Activated B cell treated with CpG ODN at 0.5 μM for 24 hours (primary cell): Measurements from ENCODE around the gene NR2F6. TPM values are rescaled to one million over a fixed set of nuclear protein-coding genes. Genes with fewer than 3 reads are reported as not detected.

Source experiments
- ATAC-seq: fragments of 200-7000 bp; cut with Tn5 transposase; one replicate; pipeline ENCODE4 v1.10.0; 2021; ENCODE audit warnings: low read depth, mild to moderate bottlenecking, moderate library complexity
- CTCF ChIA-PET: fragments of 350-600 bp; sonication (Branson Sonifier 250); formaldehyde crosslinking; loops from one replicate; lab custom pipeline; 2021; ENCODE audit warnings: antibody characterized with exemption; lab: Charles Lee
- POLR2A ChIA-PET: fragments of 350-600 bp; sonication (Branson Sonifier 250); formaldehyde crosslinking; loops from one replicate; lab custom pipeline; 2021; ENCODE audit warnings: antibody characterized with exemption; lab: Charles Lee
- DNase-seq: peaks from one replicate; pipeline ENCODE4 v3.0.0; 2022
- H3K27ac Mint-ChIP-seq: one replicate; pipeline ENCODE4 v1.8.0; 2020; ENCODE audit warnings: mixed read lengths
- H3K27me3 Mint-ChIP-seq: one replicate; pipeline ENCODE4 v1.8.0; 2021; ENCODE audit warnings: mixed read lengths
- H3K36me3 Mint-ChIP-seq: one replicate; pipeline ENCODE4 v1.8.0; 2021; ENCODE audit warnings: low read depth, mixed read lengths
- H3K4me1 Mint-ChIP-seq: one replicate; pipeline ENCODE4 v1.8.0; 2021; ENCODE audit warnings: mixed read lengths
- H3K4me3 Mint-ChIP-seq: one replicate; pipeline ENCODE4 v1.8.0; 2020; ENCODE audit warnings: mild to moderate bottlenecking, mixed read lengths
- H3K9me3 Mint-ChIP-seq: one replicate; pipeline ENCODE4 v1.8.0; 2020; ENCODE audit warnings: mixed read lengths
- intact Hi-C: fragments of 100-400 bp; cut with micrococcal nuclease; formaldehyde crosslinking; loops from one replicate; pipeline ENCODE4 v1.15.1; 2024
- total RNA-seq: library from RNA; stranded (reverse); gene quantifications from 2 replicates; pipeline ENCODE4 v1.2.3, GENCODE V29; 2022
- TF ChIP-seq, protein P1 (sequence below): fragments of 200-600 bp; IDR thresholded peaks from one replicate; pipeline ENCODE4 v1.8.0; 2022; ENCODE audit warnings: antibody characterized with exemption, mild to moderate bottlenecking

Gene NR2F6
- total RNA-seq, 1 donor from 2014 or later: 4.3 TPM

DNA sequence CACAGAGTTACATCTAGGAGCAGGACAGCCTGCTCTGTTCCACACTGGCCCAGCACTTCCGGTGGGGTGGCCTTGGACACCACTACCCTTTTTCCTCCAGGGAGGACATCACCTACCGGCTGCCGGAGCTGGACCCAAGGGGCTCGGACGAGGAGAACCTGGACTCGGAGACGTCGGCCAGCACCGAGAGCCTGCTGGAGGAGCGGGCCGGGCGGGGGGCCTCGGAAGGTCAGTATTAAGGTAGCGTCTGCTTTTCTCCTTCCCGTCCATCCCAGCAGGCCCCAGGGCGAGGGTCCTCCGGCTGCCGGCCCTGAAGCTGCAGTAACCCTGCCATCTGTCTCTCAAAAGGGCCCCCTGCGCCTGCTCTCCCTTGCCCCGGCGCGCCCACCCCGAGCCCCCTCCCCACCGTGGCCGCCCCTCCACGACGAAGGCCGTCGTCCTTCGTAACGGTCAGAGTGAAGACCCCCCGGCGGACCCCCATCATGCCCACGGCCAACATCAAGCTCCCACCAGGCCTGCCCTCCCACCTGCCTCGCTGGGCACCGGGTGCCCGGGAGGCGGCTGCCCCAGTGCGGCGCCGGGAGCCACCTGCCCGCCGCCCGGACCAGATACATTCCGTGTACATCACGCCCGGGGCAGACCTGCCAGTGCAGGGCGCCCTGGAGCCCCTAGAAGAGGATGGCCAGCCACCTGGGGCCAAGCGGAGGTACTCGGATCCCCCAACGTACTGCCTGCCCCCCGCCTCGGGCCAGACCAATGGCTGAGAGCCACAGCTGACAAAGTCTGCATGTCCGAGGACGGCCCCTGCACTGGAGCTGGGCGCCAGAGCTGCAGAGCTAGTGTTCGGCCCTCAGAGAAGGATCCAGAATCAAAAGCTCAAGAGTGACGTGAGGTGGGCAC is 33.9 kb downstream of the NR2F6 start:
- H3K27me3 Mint-ChIP-seq: no peaks in the 10 kb centered on the region
- H3K4me1 Mint-ChIP-seq: peaks cover 32% of the 10 kb centered on the region
- ChIA-PET CTCF (no interaction called here), POLR2A (interaction anchor here (0.6 to 1.0 kb wide), 2 partner anchors 14 to 29 kb away, joined by 3 to 7 read pairs; partner anchors contain the start of gene OCEL1)
- H3K9me3 Mint-ChIP-seq: no peaks in the 10 kb centered on the region
- intact Hi-C loops: loop anchor here (10.0 kb wide), 1 partner anchor 317 kb away; no protein-coding TSS in a partner anchor
- TF ChIP-seq, protein P1, sequence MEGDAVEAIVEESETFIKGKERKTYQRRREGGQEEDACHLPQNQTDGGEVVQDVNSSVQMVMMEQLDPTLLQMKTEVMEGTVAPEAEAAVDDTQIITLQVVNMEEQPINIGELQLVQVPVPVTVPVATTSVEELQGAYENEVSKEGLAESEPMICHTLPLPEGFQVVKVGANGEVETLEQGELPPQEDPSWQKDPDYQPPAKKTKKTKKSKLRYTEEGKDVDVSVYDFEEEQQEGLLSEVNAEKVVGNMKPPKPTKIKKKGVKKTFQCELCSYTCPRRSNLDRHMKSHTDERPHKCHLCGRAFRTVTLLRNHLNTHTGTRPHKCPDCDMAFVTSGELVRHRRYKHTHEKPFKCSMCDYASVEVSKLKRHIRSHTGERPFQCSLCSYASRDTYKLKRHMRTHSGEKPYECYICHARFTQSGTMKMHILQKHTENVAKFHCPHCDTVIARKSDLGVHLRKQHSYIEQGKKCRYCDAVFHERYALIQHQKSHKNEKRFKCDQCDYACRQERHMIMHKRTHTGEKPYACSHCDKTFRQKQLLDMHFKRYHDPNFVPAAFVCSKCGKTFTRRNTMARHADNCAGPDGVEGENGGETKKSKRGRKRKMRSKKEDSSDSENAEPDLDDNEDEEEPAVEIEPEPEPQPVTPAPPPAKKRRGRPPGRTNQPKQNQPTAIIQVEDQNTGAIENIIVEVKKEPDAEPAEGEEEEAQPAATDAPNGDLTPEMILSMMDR: no peak
- peaks cover 50% of the 10 kb centered on the region for H3K36me3 Mint-ChIP-seq
- no peak for ATAC-seq
- no peak overlapping the region for H3K27ac Mint-ChIP-seq
- no peak overlapping the region for H3K4me3 Mint-ChIP-seq
- DNase-seq: no peak

DNA sequence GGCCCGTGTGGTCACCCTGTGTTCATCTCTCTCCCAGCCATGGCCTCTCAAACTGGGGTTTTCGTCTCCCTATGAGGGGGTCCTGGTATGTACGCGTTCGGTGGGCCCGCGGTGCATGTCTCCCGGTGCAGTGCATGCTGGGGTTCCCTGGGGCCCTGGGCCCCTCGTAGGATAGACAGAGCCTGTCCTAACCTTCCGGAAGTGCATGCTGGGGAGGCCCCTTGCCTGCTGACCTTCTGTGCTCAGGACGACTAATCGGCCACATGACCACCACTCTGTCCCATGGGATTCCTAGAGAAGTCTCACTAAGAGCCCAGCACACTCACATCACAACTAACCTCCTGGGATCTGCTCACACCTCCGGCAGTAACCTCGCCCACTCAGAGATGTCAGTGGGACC is 35.4 kb downstream of the NR2F6 start:
- DNase-seq (no peak), ATAC-seq (no peak)
- H3K36me3 Mint-ChIP-seq: peaks cover 52% of the 10 kb centered on the region
- ChIA-PET POLR2A (no interaction called here), CTCF (no interaction called here)
- TF ChIP-seq, protein P1: no peak
- no peaks in the 10 kb centered on the region for H3K9me3 Mint-ChIP-seq
- intact Hi-C loops: loop anchor here (10.0 kb wide), 1 partner anchor 315 kb away; no protein-coding TSS in a partner anchor
- H3K4me1 Mint-ChIP-seq: peaks cover 25% of the 10 kb centered on the region
- peak overlapping the region; percentile 24 for H3K27ac Mint-ChIP-seq
- H3K4me3 Mint-ChIP-seq: no peak overlapping the region
- H3K27me3 Mint-ChIP-seq: no peaks in the 10 kb centered on the region

DNA sequence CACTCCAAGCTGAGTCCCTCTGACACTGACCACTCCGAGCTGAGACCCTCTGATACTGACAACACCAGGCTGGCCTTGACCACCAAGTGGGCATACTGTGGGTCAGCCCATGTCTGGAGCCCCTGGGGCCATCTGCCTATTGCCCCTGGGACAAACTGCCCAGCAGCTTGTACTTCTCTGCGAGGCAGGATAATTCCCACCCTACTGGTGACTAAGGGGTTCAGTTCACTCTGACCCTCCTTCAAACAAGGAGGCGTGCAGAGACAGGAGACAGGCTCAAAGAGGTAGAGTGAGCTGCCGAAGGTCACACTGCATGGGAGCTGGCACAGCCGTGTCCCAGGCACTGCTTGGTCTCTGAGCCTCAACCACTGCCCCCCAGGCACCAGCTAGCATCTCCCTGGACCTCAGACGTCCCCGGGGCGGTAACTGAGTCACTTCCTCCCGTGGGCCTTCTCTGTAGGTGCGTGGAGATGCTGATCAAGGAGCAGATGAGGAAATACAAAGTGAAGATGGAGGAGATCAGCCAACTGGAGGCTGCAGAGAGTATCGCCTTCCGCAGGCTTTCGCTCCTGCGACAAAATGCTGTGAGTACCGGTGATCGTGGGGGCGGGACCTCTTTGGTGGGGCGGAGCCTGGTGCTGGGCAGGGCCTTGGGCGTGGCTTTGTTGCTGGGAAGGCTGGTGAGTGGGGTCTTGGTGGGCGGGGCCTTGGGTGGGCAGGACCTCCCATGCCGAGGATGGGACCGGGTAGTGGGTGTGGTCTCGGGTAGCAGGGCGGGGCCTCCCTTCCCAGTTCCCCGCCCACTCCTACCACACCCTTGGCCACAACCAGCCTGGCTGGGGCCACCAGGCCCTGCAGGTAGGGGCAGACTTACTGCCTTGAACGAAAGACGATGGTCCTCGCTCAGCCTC is 36.3 kb downstream of the NR2F6 start:
- peaks cover 17% of the 10 kb centered on the region for H3K4me1 Mint-ChIP-seq

DNA sequence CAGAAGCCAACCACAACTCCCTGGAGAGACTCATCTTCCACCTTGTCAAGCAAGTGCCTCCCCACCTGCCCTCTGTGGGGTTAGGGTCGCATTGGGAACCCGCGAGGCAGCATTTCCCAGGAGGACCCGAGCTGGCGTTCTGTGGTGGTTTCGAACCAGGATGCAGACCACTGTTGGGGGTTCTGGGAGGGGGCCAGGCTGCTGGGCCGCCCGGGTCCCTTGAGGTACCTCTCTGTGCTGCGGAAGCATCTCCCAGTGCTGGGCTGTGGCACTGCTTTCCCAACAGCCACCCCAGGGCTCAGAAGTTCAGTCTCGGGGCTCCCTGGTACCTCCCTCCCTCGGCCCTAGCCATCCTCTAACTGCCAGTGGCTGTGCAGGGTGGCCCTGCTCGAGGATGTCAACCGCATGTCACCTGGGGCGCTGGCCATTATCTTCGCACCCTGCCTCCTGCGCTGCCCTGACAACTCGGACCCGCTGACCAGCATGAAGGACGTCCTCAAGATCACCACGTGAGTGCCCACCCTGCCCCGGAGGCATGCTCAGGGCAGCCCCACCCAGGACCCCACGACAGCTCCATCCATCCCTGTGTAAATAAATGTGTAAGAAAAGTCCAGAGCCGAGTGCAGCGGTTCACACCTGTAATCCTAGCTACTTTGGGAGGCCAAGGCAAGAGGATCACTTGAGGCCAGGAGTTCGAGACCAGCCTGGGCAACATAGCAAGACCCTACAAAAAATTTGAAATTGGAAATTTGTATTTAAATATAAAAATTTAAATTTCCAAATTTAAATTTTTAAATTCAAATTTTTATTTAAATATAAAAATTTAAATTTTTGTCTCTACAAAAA is 38.8 kb downstream of the NR2F6 start:
- CTCF ChIA-PET: interaction anchor here (1.4 kb wide), 1 partner anchor 77 kb away, joined by 5 read pairs; no protein-coding TSS in a partner anchor
- TF ChIP-seq, protein P1: no peak
- DNase-seq (no peak), ATAC-seq (no peak)
- Mint-ChIP-seq H3K27ac (no peak overlapping the region), H3K4me1 (peaks cover 17% of the 10 kb centered on the region), H3K36me3 (peaks cover 65% of the 10 kb centered on the region), H3K9me3 (no peaks in the 10 kb centered on the region), H3K4me3 (no peak overlapping the region), H3K27me3 (no peaks in the 10 kb centered on the region)
- intact Hi-C loops: no loop called here
- POLR2A ChIA-PET: interaction anchor here (0.8 kb wide), 1 partner anchor 99 kb away, joined by 3 read pairs; no protein-coding TSS in a partner anchor

More for the DNA sequence above, 36.3 kb downstream of the NR2F6 start:
- peak; percentile 67 for ATAC-seq
- ChIA-PET CTCF (no interaction called here), POLR2A (interaction anchor here (1.6 kb wide), 1 partner anchor 57 kb away, joined by 4 read pairs; no protein-coding TSS in a partner anchor)
- TF ChIP-seq, protein P1: no peak
- H3K36me3 Mint-ChIP-seq: peaks cover 53% of the 10 kb centered on the region
- H3K9me3 Mint-ChIP-seq: no peaks in the 10 kb centered on the region
- H3K27me3 Mint-ChIP-seq: no peaks in the 10 kb centered on the region
- peak overlapping the region; percentile 21 for H3K27ac Mint-ChIP-seq
- DNase-seq: no peak
- intact Hi-C loops: loop anchor here (2.0 to 10.0 kb wide), 2 partner anchors 17 to 315 kb away; partner anchors contain the start of gene OCEL1
- H3K4me3 Mint-ChIP-seq: no peak overlapping the region
